MM.1S (cell line): ENCODE measurements around the gene FAP.

Experiments used
- CTCF ChIP-seq: fragments of 300-600 bp; sonication (generic); IDR thresholded peaks from 2 replicates; pipeline ENCODE4 v1.5.1; 2016; ENCODE audit warnings: antibody characterized with exemption, low read length, mixed read lengths
- EZH2 ChIP-seq: fragments of 300-600 bp; sonication (generic); optimal IDR thresholded peaks from 2 replicates; pipeline ENCODE3; 2017; ENCODE audit warnings: low read depth, mild to moderate bottlenecking, antibody characterized with exemption, low read length, mixed read lengths
- EZH2phosphoT487 ChIP-seq: fragments of 300-600 bp; sonication (generic); IDR thresholded peaks from 2 replicates; pipeline ENCODE4 v1.6.1; 2018; ENCODE audit warnings: antibody characterized with exemption, low read length

GRCh38 chr2:162233197-162233596, 10.0 kb downstream of the FAP start:
- no peak for TF ChIP-seq CTCF
- TF ChIP-seq EZH2: no peak
- no peak for TF ChIP-seq EZH2phosphoT487
